D721Med (cell line): Measurements from ENCODE around the gene RAB6B.
A peak's percentile ranks its signal among the peaks of the same experiment; 100 is the strongest.

ENCODE experiments used
- DNase-seq: peaks from one replicate; pipeline ENCODE4 v3.0.0; 2011; ENCODE audit warnings: low spot score; ENCODE audit not compliant: insufficient read length
- FAIRE-seq: peaks from 2 replicates; lab custom pipeline; 2011; peaks lifted over from hg19 to GRCh38; lab: Jason Lieb, UNC
- TF ChIP-seq, protein P1 (sequence below): IDR thresholded peaks from 2 replicates; pipeline ENCODE4 v1.5.1; 2012; ENCODE audit warnings: mild to moderate bottlenecking, control low read depth; ENCODE audit not compliant: insufficient read depth; ENCODE audit errors: missing control alignments

The RAB6B gene

DNA sequence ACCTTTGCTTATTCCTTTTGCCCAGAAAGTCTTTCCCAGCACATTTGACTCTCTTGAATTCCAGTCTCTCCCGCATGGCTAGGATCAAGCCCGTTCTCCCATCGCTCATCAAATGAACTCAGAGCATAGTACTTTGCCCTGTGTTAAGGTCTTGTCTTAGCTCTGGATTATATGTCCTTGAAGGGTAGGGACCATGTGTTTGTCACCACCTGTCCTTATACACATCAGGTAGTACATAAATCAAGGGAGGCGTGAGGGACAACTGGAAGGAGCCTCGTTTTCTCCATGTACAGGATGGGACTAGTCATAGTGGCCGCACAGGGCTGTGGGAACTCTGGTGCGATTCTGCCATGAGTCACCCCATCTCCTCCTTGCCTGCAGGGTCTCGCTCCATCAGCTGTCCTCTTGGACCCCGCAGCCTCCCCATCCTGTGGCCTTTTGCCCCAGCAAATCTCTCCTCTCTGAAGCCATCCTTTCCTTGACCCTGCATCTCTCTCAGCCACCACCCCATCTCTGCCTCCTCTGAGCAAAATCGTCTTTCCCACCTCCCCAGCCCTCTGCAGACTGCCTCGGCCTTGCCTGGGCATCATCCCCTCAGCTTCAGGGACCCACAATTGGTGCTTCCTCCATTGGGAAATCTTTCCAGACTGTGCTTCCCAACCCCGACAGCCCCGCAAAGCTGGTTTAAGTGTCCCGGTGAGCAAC, 33.4 kb upstream of the RAB6B start:
- DNase-seq = no peak
- FAIRE-seq = no peak
- TF ChIP-seq, protein P1, sequence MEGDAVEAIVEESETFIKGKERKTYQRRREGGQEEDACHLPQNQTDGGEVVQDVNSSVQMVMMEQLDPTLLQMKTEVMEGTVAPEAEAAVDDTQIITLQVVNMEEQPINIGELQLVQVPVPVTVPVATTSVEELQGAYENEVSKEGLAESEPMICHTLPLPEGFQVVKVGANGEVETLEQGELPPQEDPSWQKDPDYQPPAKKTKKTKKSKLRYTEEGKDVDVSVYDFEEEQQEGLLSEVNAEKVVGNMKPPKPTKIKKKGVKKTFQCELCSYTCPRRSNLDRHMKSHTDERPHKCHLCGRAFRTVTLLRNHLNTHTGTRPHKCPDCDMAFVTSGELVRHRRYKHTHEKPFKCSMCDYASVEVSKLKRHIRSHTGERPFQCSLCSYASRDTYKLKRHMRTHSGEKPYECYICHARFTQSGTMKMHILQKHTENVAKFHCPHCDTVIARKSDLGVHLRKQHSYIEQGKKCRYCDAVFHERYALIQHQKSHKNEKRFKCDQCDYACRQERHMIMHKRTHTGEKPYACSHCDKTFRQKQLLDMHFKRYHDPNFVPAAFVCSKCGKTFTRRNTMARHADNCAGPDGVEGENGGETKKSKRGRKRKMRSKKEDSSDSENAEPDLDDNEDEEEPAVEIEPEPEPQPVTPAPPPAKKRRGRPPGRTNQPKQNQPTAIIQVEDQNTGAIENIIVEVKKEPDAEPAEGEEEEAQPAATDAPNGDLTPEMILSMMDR = no peak

GRCh38 chr3:133928136-133928893, 32.6 kb upstream of the RAB6B start:
- no peak for DNase-seq
- TF ChIP-seq, protein P1 = no peak
- FAIRE-seq = no peak

GRCh38 chr3:133927540-133928066, 31.9 kb upstream of the RAB6B start:
- peak; percentile 67 for DNase-seq
- no peak for FAIRE-seq
- TF ChIP-seq, protein P1 = peak; percentile 43

DNA sequence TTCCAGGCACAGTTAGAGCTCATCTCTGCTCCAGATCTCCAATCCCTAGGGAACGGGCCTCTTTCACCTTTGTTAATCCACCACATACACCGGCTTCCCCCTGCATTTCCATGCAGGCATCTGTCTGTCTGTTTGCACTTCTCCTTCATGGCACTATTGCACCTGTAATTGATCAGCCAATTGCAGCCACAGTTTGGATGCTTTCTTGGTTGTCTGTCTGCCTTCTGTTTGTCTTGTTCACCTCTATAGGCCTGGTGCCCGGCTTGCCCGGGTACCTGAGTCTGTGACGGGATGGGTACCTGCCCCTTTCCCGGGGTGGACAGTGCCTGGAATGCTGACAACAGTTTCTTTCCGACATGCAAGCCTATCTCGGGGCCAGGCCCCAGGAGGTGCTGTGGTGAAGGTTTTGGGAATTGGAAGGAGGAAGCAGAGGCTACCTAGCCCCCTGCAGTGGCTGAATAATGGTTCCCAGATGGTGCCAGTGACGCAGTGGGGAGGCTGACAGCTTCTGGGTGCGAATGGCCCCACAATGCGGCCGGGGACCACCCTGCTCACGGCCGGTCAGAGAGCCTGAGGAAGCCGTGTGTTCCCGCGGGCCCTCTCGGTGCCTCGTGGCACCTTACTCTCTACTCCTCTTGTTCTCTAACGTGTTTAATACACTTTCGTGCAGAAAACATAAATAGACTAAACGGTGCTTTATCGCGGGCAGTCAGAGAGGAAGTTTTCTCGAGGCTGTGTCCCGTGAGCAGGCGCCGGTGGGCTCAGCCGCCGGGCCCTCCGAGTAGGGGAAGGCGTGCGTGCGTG, 31.3 kb upstream of the RAB6B start:
- FAIRE-seq (no peak), DNase-seq (no peak)
- TF ChIP-seq, protein P1 = no peak

GRCh38 chr3:133925960-133926735, 30.5 kb upstream of the RAB6B start:
- no peak for FAIRE-seq
- TF ChIP-seq, protein P1 = no peak
- no peak for DNase-seq

- FAIRE-seq (no peak), DNase-seq (no peak)
- TF ChIP-seq, protein P1 = no peak
Measured at GRCh38 chr3:133924041-133924440, 28.4 kb upstream of the RAB6B start.
